ENCODE results near the gene OR10V1.
"Not testable (repeated sequence)": the region's sequence is repeated elsewhere in the genome, so short reads cannot be mapped to it uniquely, and the experiment has no call there.

OR10V1 gene

GRCh38 chr11:59692915-59693314 lies 20.7 kb downstream of the OR10V1 start:
- no peak for TF ChIP-seq CTCF (IDR thresholded peaks at IDR 0.05; ENCODE audit: low read depth, low read length)
- no peak overlapping the region for H3K4me3 ChIP-seq (ENCODE audit: low read depth, low read length)

GRCh38 chr11:59691156-59691555 lies 22.5 kb downstream of the OR10V1 start:
- TF ChIP-seq CTCF (IDR thresholded peaks at IDR 0.05; ENCODE audit: low read depth, low read length), result no peak

DNA sequence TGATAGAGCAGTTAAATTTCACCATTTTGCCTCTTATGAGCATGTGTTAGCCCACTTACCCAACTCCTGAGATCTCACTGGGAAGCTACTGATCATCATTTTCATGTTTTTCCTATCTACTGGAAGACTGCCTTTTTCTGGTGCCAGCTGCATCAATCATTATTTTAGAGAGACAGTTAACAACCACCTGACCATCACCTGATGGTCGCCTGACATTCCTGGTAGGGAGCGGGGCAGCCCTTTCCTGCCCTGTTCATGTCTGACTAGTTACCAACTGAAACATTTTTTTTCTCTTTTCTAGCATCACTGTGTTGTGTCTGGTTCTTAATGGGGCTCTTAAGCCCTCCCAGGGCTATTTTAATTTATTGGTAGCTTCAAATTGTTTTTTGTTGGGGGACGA lies 24.6 kb downstream of the OR10V1 start:
- TF ChIP-seq CTCF (IDR thresholded peaks at IDR 0.05; ENCODE audit: low read depth, low read length), result no peak
- no peak overlapping the region for H3K4me3 ChIP-seq (ENCODE audit: low read depth, low read length)

More at GRCh38 chr11:59691156-59691555, 22.5 kb downstream of the OR10V1 start:
- H3K4me3 ChIP-seq (ENCODE audit: low read depth, low read length), result no peak overlapping the region

DNA sequence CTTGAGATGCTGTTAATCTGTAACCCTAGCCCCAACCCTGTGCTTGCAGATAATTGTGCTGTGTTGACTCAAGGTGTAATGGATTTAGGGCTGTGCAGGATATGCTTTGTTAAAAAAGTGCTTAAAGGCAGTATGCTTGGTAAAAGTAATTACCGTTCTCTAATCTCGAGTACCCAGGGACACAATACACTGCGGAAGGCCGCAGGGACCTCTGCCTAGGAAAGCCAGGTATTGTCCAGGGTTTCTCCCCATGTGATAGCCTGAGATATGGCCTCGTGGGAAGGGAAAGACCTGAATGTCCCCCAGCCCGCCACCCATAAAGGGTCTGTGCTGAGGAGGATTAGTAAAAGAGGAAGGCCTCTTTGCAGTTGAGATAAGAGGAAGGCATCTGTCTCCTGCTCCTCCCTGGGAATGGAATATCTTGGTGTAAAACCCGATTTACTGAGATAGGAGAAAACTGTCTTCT lies 32.4 kb downstream of the OR10V1 start:
- not testable (repeated sequence) for H3K4me3 ChIP-seq (ENCODE audit: low read depth, low read length)

DNA sequence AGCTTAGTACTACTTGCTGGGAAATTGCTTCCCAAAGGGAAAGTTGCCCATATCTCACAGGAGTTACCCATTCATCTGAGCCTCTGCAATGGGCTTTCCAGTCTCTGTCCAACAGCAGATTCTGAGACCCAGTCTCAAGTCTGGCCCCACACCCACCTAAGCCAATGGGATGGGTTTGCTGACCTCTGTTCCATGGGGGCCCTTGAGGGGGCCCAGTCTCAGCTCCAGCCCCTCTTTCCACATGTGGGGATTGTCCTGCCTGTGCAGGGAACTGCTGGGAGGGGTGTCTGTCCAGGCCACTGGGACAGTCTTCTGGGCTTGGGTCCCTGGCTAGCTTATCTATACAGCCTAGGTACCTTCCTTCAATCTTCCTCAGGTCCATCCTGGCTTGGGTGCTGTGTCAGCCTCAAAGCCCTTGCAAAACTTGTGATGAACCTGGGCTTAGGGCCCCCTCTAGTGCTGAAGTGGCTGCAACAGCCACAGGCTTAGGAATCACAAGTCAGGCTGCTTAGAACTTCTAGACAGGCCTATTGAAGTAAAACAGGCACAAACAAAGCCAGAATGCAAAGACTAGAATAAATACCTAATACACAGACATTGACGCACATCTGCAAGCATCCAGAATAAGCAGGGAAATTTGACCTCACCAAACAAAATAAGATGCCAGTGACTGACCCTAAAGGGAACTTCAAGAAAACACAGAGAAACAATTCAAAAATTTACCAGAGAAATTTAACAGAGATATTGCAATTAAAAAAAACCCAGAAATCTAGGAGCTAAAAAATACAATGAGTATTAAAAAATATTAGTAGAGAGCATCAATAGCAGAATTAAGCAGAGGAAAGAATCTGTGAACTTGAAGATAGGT lies 33.1 kb downstream of the OR10V1 start:
- no peak overlapping the region for H3K4me3 ChIP-seq (ENCODE audit: low read depth, low read length)
- peak; percentile 87 for TF ChIP-seq CTCF (IDR thresholded peaks at IDR 0.05; ENCODE audit: low read depth, low read length)

DNA sequence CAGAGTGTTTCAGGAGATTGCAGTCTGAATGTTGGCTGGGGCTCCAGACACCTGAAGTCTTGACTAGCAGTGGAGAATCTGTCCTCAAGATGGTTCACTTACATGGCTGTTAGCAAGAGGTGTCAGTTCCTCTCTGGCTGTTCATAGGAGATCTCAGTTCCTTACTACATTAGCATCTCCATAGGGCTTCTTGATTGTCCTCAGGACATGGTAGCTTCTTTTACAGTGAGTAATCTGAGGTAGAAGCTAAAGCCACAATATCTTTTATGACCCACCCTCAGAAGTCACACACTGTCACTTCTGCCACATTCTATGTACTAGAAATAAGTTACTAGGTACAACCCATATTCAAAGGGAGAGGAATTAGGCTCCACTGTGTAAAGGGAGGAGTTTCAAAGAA lies 34.3 kb downstream of the OR10V1 start:
- H3K4me3 ChIP-seq (ENCODE audit: low read depth, low read length), result no peak overlapping the region
- no peak for TF ChIP-seq CTCF (IDR thresholded peaks at IDR 0.05; ENCODE audit: low read depth, low read length)

DNA sequence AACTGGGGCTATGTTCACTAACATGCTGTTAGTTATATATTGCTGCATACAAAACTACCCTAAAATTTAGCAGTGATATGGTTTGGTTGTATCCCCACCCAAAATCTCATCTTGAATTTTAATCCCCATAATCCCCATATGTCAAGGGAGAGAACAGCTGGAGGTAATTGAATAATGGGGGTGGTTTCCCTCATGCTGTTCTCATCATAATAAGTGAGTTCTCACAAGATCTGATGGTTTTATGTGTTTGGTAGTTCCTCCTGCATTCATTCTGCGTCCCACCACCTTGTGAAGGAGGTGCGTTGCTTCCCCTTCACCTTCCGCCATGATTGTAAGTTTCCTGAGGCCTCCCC lies 34.9 kb downstream of the OR10V1 start:
- no peak for TF ChIP-seq CTCF (IDR thresholded peaks at IDR 0.05; ENCODE audit: low read depth, low read length)
- no peak overlapping the region for H3K4me3 ChIP-seq (ENCODE audit: low read depth, low read length)
